MM.1S (cell line): ENCODE results near the gene FBF1.

ENCODE experiments used
- EZH2 ChIP-seq: fragments of 300-600 bp; sonication (generic); optimal IDR thresholded peaks from 2 replicates; pipeline ENCODE3; 2017; ENCODE audit warnings: low read depth, mild to moderate bottlenecking, antibody characterized with exemption, low read length, mixed read lengths
- EZH2phosphoT487 ChIP-seq: fragments of 300-600 bp; sonication (generic); IDR thresholded peaks from 2 replicates; pipeline ENCODE4 v1.6.1; 2018; ENCODE audit warnings: antibody characterized with exemption, low read length
- TF ChIP-seq, protein P1 (sequence below): fragments of 300-600 bp; sonication (generic); IDR thresholded peaks from 2 replicates; pipeline ENCODE4 v1.5.1; 2016; ENCODE audit warnings: antibody characterized with exemption, low read length, mixed read lengths

DNA sequence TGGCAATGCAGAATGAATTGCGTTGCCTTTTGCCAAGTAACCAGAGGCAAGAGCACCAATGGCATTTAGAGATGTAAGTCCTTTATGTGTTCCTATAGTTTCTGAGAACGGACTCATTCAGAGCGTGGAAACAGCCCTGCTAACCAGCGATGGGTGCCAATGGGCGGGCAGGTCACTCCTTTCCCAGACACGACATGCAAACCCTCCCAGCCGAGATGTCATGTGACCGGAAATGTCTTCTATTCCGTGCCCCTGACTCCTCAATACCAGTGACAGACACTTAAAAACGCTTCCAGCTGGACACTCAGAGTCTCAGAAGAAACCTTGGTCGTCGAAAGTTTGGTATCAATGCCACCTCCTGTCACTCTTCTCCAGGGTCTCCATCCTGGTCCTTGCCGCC is 3.2 kb downstream of the FBF1 start:
- TF ChIP-seq, protein P1, sequence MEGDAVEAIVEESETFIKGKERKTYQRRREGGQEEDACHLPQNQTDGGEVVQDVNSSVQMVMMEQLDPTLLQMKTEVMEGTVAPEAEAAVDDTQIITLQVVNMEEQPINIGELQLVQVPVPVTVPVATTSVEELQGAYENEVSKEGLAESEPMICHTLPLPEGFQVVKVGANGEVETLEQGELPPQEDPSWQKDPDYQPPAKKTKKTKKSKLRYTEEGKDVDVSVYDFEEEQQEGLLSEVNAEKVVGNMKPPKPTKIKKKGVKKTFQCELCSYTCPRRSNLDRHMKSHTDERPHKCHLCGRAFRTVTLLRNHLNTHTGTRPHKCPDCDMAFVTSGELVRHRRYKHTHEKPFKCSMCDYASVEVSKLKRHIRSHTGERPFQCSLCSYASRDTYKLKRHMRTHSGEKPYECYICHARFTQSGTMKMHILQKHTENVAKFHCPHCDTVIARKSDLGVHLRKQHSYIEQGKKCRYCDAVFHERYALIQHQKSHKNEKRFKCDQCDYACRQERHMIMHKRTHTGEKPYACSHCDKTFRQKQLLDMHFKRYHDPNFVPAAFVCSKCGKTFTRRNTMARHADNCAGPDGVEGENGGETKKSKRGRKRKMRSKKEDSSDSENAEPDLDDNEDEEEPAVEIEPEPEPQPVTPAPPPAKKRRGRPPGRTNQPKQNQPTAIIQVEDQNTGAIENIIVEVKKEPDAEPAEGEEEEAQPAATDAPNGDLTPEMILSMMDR = no peak
- TF ChIP-seq EZH2 = no peak
- no peak for TF ChIP-seq EZH2phosphoT487
